IMR-90 (cell line): ENCODE results near the gene CAMTA1. TPM values are rescaled to one million over a fixed set of nuclear protein-coding genes. Genes with fewer than 3 reads are reported as not detected.

Source experiments
- ATAC-seq: fragments of 200-7000 bp; cut with Tn5 transposase; 2 replicates; pipeline ENCODE4 v1.9.1; 2020; ENCODE audit warnings: low read depth, mild to moderate bottlenecking, moderate library complexity
- BruUV-seq: library from RNA; stranded (reverse); fragments of 400-500 nt; replicated peaks from 2 replicates; lab custom pipeline; 2021; lab: Mats Ljungman, UMichigan
- CTCF ChIA-PET: fragments of 300-600 bp; formaldehyde crosslinking; extraction: SDS; loops from one replicate; lab custom pipeline; 2021; ENCODE audit warnings: antibody characterized with exemption; lab: Yijun Ruan, JAX
- POLR2A ChIA-PET: fragments of 300-600 bp; sonication (Branson Sonifier 250); formaldehyde crosslinking; loops from one replicate; lab custom pipeline; 2022; ENCODE audit warnings: antibody characterized with exemption; ENCODE audit not compliant: unreplicated experiment; lab: Charles Lee
- DNase-seq: peaks from one replicate; pipeline ENCODE4 v3.0.0; 2013
- H2AFZ ChIP-seq: replicated peaks from 2 replicates; pipeline ENCODE3; 2013; ENCODE audit warnings: low read length, mild to moderate bottlenecking; ENCODE audit not compliant: poor library complexity
- H2AK5ac ChIP-seq: 2 replicates; pipeline ENCODE4 v1.6.1; 2013; ENCODE audit warnings: low read depth, low read length, inconsistent platforms
- H2AK9ac ChIP-seq: replicated peaks from 2 replicates; pipeline ENCODE3; 2013; ENCODE audit warnings: mild to moderate bottlenecking, low read depth, low read length, moderate library complexity; ENCODE audit not compliant: poor library complexity
- H2BK120ac ChIP-seq: 2 replicates; pipeline ENCODE4 v1.6.1; 2013; ENCODE audit warnings: low read depth, low read length, inconsistent platforms
- H2BK15ac ChIP-seq: 3 replicates; pipeline ENCODE4 v1.6.1; 2013; ENCODE audit warnings: low read depth, low read length, inconsistent platforms
- H2BK20ac ChIP-seq: 2 replicates; pipeline ENCODE4 v1.6.1; 2013; ENCODE audit warnings: low read depth, mild to moderate bottlenecking, inconsistent platforms, low read length, moderate library complexity
- H2BK5ac ChIP-seq: 2 replicates; pipeline ENCODE4 v1.6.1; 2013; ENCODE audit warnings: mild to moderate bottlenecking, low read depth, low read length, inconsistent platforms; ENCODE audit not compliant: poor library complexity, severe bottlenecking
- H3K14ac ChIP-seq: replicated peaks from 2 replicates; pipeline ENCODE4 v1.6.1; 2013; ENCODE audit warnings: low read depth, low read length, inconsistent platforms
- H3K18ac ChIP-seq: 2 replicates; pipeline ENCODE4 v1.6.1; 2013; ENCODE audit warnings: low read depth, low read length, control low read depth
- H3K23ac ChIP-seq: 2 replicates; pipeline ENCODE4 v1.6.1; 2013; ENCODE audit warnings: low read depth, low read length, inconsistent platforms
- H3K27ac ChIP-seq: 2 replicates; pipeline ENCODE4 v1.5.1; 2013; ENCODE audit warnings: mild to moderate bottlenecking, control low read depth, low read length; ENCODE audit not compliant: insufficient read depth
- H3K27me3 ChIP-seq: 2 replicates; pipeline ENCODE4 v1.6.1; 2013; ENCODE audit warnings: low read length; ENCODE audit not compliant: control insufficient read depth, insufficient read depth
- H3K36me3 ChIP-seq: 2 replicates; pipeline ENCODE4 v1.6.1; 2013; ENCODE audit warnings: low read length, mixed read lengths; ENCODE audit not compliant: control insufficient read depth, insufficient read depth
- H3K4ac ChIP-seq: 2 replicates; pipeline ENCODE4 v1.6.1; 2013; ENCODE audit warnings: low read depth, low read length, inconsistent platforms
- H3K4me1 ChIP-seq: 2 replicates; pipeline ENCODE4 v1.6.1; 2013; ENCODE audit warnings: low read length, mixed read lengths; ENCODE audit not compliant: control insufficient read depth, insufficient read depth
- H3K4me2 ChIP-seq: 2 replicates; pipeline ENCODE4 v1.6.1; 2013; ENCODE audit warnings: low read depth, mild to moderate bottlenecking, control low read depth, low read length, moderate library complexity
- H3K4me3 ChIP-seq: 2 replicates; pipeline ENCODE4 v1.5.1; 2013; ENCODE audit warnings: low read depth, mild to moderate bottlenecking, control low read depth, low read length, moderate library complexity; ENCODE audit not compliant: insufficient read depth
- H3K56ac ChIP-seq: 2 replicates; pipeline ENCODE4 v1.6.1; 2013; ENCODE audit warnings: low read length, inconsistent platforms; ENCODE audit not compliant: insufficient read depth; ENCODE audit errors: extremely low read depth
- H3K79me1 ChIP-seq, 2 experiments: 2 replicates each; pipeline ENCODE4 v1.6.1; 2013; ENCODE audit warnings: low read length in 2 of 2, inconsistent platforms in 1 of 2, low read depth in 1 of 2
- H3K9ac ChIP-seq: 2 replicates; pipeline ENCODE4 v1.6.1; 2013; ENCODE audit warnings: low read depth, low read length, control low read depth
- H3K9me1 ChIP-seq: 2 replicates; pipeline ENCODE4 v1.6.1; 2013; ENCODE audit warnings: low read length, inconsistent platforms; ENCODE audit not compliant: insufficient read depth
- H3K9me3 ChIP-seq: 2 replicates; pipeline ENCODE4 v1.6.1; 2013; ENCODE audit warnings: low read length; ENCODE audit not compliant: control insufficient read depth, insufficient read depth
- H4K20me1 ChIP-seq: 2 replicates; pipeline ENCODE4 v1.6.1; 2013; ENCODE audit warnings: low read length, inconsistent platforms; ENCODE audit not compliant: insufficient read depth
- H4K5ac ChIP-seq: 2 replicates; pipeline ENCODE4 v1.6.1; 2013; ENCODE audit warnings: mild to moderate bottlenecking, low read depth, low read length, control low read depth
- H4K8ac ChIP-seq, 2 experiments: 2 replicates each; pipeline ENCODE4 v1.6.1; 2013; ENCODE audit warnings: low read depth in 2 of 2, low read length in 2 of 2, control low read depth in 1 of 2, inconsistent platforms in 1 of 2
- H4K91ac ChIP-seq: 2 replicates; pipeline ENCODE4 v1.6.1; 2013; ENCODE audit warnings: low read depth, low read length, inconsistent platforms; ENCODE audit not compliant: insufficient read depth
- BHLHE40 ChIP-seq: fragments of 150-350 bp; IDR thresholded peaks from 2 replicates; pipeline ENCODE4 v1.6.1; 2016; ENCODE audit warnings: mild to moderate bottlenecking, low read depth, low read length
- CEBPB ChIP-seq: IDR thresholded peaks from 2 replicates; pipeline ENCODE4 v1.6.1; 2012; ENCODE audit warnings: low read depth, low read length, improper control_type of control experiment
- CHD1 ChIP-seq: IDR thresholded peaks from 2 replicates; pipeline ENCODE4 v1.6.1; 2012; ENCODE audit warnings: low read depth, low read length, improper control_type of control experiment
- FOS ChIP-seq: fragments of 150-350 bp; IDR thresholded peaks from 2 replicates; pipeline ENCODE4 v1.6.1; 2016; ENCODE audit warnings: low read depth, low read length
- MAFK ChIP-seq: IDR thresholded peaks from 2 replicates; pipeline ENCODE4 v1.6.1; 2012; ENCODE audit warnings: low read depth, low read length, improper control_type of control experiment
- MAZ ChIP-seq: IDR thresholded peaks from 2 replicates; pipeline ENCODE4 v1.6.1; 2012; ENCODE audit warnings: low read depth, mild to moderate bottlenecking, low read length, improper control_type of control experiment, moderate library complexity, borderline replicate concordance
- MXI1 ChIP-seq: IDR thresholded peaks from 2 replicates; pipeline ENCODE4 v1.6.1; 2012; ENCODE audit warnings: low read depth, mild to moderate bottlenecking, low read length, moderate library complexity, borderline replicate concordance
- NFE2L2 ChIP-seq: fragments of 150-350 bp; IDR thresholded peaks from 2 replicates; pipeline ENCODE4 v1.6.1; 2016; ENCODE audit warnings: low read depth, mild to moderate bottlenecking, low read length
- POLR2A ChIP-seq: IDR thresholded peaks from 2 replicates; pipeline ENCODE4 v1.6.1; 2012; ENCODE audit warnings: mild to moderate bottlenecking, low read depth, low read length
- RAD21 ChIP-seq: IDR thresholded peaks from 2 replicates; pipeline ENCODE4 v1.6.1; 2012; ENCODE audit warnings: low read length, improper control_type of control experiment
- RCOR1 ChIP-seq: IDR thresholded peaks from 2 replicates; pipeline ENCODE4 v1.6.1; 2012; ENCODE audit warnings: mild to moderate bottlenecking, low read length, improper control_type of control experiment; ENCODE audit not compliant: insufficient replicate concordance
- RFX5 ChIP-seq: IDR thresholded peaks from 2 replicates; pipeline ENCODE4 v1.8.0; 2012; ENCODE audit warnings: low read depth, mild to moderate bottlenecking, low read length, moderate library complexity
- SMC3 ChIP-seq: fragments of 150-350 bp; IDR thresholded peaks from 2 replicates; pipeline ENCODE4 v1.6.1; 2016; ENCODE audit warnings: low read depth, mild to moderate bottlenecking, antibody characterized with exemption, low read length, moderate library complexity
- WGBS, 2 experiments: methylation state at CpG; one replicate each; pipeline versions ENCODE4 v1.1.5 to v1.1.7; 2013; ENCODE audit warnings: missing lambda C conversion rate in 2 of 2; ENCODE audit not compliant: insufficient read length in 1 of 2; ENCODE audit errors: extremely low coverage in 2 of 2; 5-methylcytosine and 5-hydroxymethylcytosine counted together
- dilution Hi-C: fragments of 300-500 bp; cut with HindIII; formaldehyde crosslinking; loops from one replicate; pipeline ENCODE4 v1.14.3; 2018; ENCODE audit warnings: low sequenced_read_pairs; ENCODE audit not compliant: unreplicated experiment
- in situ Hi-C: fragments of 300-500 bp; cut with MboI; formaldehyde crosslinking; loops from 3 replicates; pipeline ENCODE4 v1.14.3; 2019; ENCODE audit warnings: low sequenced_read_pairs, inconsistent platforms, mixed read lengths
- intact Hi-C: fragments of 100-400 bp; cut with micrococcal nuclease; formaldehyde crosslinking; loops from 2 replicates; pipeline ENCODE4 v1.10.0; 2022
- polyA plus RNA-seq, 3 experiments: library from polyadenylated mRNA; depleted of rRNA; stranded (reverse); fragments of >200 nt; gene quantifications; 2 replicates each; pipeline ENCODE4 v1.2.3, GENCODE V29; 2012; ENCODE audit warnings: low replicate concordance in 1 of 3
- total RNA-seq: library from RNA; depleted of rRNA; stranded (reverse); fragments of >200 nt; gene quantifications from 2 replicates; pipeline ENCODE4 v1.2.3, GENCODE V29; 2012
- TF ChIP-seq, protein P1 (sequence below): conservative IDR thresholded peaks from 2 replicates; pipeline ENCODE4 v1.5.1; 2012; ENCODE audit warnings: mild to moderate bottlenecking, low read depth, low read length, improper control_type of control experiment
- TF ChIP-seq, protein P2 (sequence below): fragments of 150-350 bp; IDR thresholded peaks from 2 replicates; pipeline ENCODE4 v1.6.1; 2017; ENCODE audit warnings: mild to moderate bottlenecking, antibody characterized with exemption, low read length, low read depth
- TF ChIP-seq, protein P3 (sequence below): fragments of 150-350 bp; IDR thresholded peaks from 2 replicates; pipeline ENCODE4 v1.6.1; 2016; ENCODE audit warnings: low read depth, mild to moderate bottlenecking, low read length, moderate library complexity, borderline replicate concordance

CAMTA1 gene
- total and polyA plus RNA-seq, 2 of the 4 experiments (the other 2 are of a cell fraction) = 35.5 to 74.3 TPM

DNA sequence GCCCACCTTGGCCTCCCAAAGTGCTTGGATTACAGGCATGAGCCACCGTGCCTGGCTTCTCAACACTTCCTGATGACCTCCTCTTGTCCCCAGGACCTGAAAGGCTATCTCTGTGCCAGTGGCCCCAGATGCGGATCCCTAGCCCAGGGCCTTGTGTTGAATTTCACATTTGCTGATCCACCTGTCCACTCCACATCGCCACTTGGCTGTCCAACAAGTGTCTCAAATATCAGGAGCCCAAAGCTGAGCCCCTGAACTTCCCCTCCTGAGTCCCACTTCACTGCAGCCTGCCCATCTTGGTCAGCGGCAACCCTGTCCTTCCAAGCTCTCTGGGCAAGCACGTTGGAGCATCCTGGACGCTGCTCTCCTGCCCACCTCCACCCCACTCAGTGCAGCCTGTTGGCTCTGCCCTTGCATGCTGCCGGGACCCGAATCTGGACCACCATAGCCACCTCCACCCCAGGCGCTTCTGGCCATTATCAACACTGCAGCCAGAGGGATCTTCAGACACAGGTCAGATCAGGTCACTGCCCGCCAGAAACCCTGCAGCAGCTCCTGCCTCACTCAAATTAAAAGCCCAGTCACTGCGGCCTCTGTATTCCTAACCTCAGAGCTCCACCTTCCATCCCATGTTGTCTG lies 633.3 kb downstream of the CAMTA1 start:
- Histone ChIP-seq H3K4ac (no peak overlapping the region), H2BK120ac (no peak overlapping the region), H3K14ac (no peak overlapping the region), H2BK5ac (no peak overlapping the region), H3K27me3 (no peaks in the 10 kb centered on the region), H4K5ac (no peak overlapping the region), H3K9me1 (no peaks in the 10 kb centered on the region), H3K9me3 (no peaks in the 10 kb centered on the region), H3K23ac (no peak overlapping the region), H4K91ac (no peak overlapping the region), H2AK9ac (no peak overlapping the region), H3K36me3 (no peaks in the 10 kb centered on the region), H3K79me1 (no peaks in the 10 kb centered on the region), H3K56ac (no peak overlapping the region), H4K20me1 (no peaks in the 10 kb centered on the region), H2BK20ac (no peak overlapping the region), H3K27ac (no peak overlapping the region), H3K4me2 (no peak overlapping the region), H2AFZ (no peak overlapping the region), H2AK5ac (no peak overlapping the region), H3K18ac (no peak overlapping the region), H2BK15ac (no peak overlapping the region), H3K4me3 (no peak overlapping the region), H3K9ac (no peak overlapping the region), H3K4me1 (no peaks in the 10 kb centered on the region), H4K8ac (no peak overlapping the region)
- ChIA-PET POLR2A (no interaction called here), CTCF (no interaction called here)
- DNase-seq (no peak), ATAC-seq (no peak)
- intact Hi-C loops (no loop called here), dilution Hi-C loops (no loop called here), in situ Hi-C loops (no loop called here)
- WGBS, 2 experiments = 74% methylated on average over 7 of the region's 11 CpGs; no CpG with 5 or more reads in 1 of the 2 experiments
- no TSS peak for BruUV-seq
- TF ChIP-seq CHD1 = no peak
- no peak for TF ChIP-seq POLR2A
- TF ChIP-seq, protein P1, sequence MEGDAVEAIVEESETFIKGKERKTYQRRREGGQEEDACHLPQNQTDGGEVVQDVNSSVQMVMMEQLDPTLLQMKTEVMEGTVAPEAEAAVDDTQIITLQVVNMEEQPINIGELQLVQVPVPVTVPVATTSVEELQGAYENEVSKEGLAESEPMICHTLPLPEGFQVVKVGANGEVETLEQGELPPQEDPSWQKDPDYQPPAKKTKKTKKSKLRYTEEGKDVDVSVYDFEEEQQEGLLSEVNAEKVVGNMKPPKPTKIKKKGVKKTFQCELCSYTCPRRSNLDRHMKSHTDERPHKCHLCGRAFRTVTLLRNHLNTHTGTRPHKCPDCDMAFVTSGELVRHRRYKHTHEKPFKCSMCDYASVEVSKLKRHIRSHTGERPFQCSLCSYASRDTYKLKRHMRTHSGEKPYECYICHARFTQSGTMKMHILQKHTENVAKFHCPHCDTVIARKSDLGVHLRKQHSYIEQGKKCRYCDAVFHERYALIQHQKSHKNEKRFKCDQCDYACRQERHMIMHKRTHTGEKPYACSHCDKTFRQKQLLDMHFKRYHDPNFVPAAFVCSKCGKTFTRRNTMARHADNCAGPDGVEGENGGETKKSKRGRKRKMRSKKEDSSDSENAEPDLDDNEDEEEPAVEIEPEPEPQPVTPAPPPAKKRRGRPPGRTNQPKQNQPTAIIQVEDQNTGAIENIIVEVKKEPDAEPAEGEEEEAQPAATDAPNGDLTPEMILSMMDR = no peak
- no peak for TF ChIP-seq MAZ
- no peak for TF ChIP-seq RCOR1
- TF ChIP-seq, protein P2, sequence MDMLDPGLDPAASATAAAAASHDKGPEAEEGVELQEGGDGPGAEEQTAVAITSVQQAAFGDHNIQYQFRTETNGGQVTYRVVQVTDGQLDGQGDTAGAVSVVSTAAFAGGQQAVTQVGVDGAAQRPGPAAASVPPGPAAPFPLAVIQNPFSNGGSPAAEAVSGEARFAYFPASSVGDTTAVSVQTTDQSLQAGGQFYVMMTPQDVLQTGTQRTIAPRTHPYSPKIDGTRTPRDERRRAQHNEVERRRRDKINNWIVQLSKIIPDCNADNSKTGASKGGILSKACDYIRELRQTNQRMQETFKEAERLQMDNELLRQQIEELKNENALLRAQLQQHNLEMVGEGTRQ = no peak
- no peak for TF ChIP-seq BHLHE40
- no peak for TF ChIP-seq CEBPB
- no peak for TF ChIP-seq RFX5
- TF ChIP-seq MXI1 = no peak
- TF ChIP-seq FOS = no peak
- TF ChIP-seq, protein P3, sequence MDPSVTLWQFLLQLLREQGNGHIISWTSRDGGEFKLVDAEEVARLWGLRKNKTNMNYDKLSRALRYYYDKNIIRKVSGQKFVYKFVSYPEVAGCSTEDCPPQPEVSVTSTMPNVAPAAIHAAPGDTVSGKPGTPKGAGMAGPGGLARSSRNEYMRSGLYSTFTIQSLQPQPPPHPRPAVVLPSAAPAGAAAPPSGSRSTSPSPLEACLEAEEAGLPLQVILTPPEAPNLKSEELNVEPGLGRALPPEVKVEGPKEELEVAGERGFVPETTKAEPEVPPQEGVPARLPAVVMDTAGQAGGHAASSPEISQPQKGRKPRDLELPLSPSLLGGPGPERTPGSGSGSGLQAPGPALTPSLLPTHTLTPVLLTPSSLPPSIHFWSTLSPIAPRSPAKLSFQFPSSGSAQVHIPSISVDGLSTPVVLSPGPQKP = no peak
- no peak for TF ChIP-seq MAFK
- no peak for TF ChIP-seq RAD21
- no peak for TF ChIP-seq NFE2L2
- TF ChIP-seq SMC3 = no peak
